Stimulated activated CD4-positive, alpha-beta T cell treated with anti-CD3 and anti-CD28 coated beads, Interleukin-1b, Interleukin-23, amount 100 ng/mL, for 24 hours (primary cell): Measurements from ENCODE around the gene SLC7A11.

Experiments
- DNase-seq, 4 experiments: peaks; one replicate each; pipeline ENCODE4 v3.0.0-alpha.2; 2020; ENCODE audit warnings: low read depth in 4 of 4, low spot score in 1 of 4

Gene SLC7A11

DNA sequence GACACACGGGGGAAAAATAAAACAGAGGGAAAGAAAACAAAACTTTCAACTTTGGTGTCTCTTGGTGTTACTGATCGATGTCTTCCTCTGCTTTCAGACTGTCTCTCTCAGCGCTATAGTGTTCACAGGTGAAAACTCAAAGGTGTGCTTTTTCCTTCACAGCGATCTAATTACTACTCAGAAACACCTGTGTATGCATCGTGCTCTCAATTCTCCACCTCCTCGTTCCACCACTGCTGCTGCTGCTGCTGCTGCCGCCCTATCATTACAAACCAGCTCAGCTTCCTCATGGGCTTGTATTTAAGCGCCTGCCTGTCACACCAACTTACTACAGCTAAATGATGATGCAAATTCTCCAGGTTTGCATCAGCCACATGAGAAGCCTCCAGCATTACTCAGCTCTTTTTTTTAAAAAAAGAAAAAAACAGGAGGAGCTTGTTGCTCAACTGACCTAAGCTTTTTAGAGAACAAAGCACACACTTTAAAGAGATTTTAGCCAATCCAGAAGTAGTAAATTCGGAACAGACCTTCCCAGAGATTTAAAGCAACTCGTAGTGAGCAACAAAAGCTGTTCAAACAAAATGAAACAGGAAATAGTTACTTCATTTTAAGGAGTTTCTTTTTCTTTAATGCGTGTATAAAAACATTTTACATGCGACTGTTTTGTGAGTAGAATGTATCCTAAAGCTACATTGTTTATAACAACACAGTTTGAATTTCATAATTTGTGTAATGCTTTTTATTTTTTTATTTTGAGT is at the start of gene SLC7A11:
Gene SLC7A11, minus strand, starts transcription at position 274 of the 758 bp plus-strand sequence. CDS start 280 bp downstream, outside the sequence.
- DNase-seq = peak in 2 of 4 experiments; percentile 8 to 14

DNA sequence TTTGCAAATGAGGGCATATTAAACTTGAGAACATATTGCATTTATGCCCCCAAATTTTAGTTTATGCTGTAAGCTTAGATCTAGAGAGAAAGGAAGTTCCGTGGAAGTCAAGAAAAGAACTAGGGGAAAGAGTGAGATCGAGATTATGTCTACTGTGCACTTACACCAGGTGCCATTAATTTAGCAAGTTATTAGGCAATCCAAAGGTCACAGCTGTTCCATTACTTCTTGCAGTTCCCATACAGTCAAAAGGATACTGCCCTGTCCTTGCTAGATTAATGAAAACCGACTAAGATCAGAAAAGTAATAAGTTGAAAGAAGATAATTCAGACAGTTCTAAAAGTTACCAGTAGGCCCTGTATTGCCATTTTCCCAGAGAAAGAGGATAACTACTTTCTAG is 49.3 kb upstream of the SLC7A11 start:
- DNase-seq = no peak

DNA sequence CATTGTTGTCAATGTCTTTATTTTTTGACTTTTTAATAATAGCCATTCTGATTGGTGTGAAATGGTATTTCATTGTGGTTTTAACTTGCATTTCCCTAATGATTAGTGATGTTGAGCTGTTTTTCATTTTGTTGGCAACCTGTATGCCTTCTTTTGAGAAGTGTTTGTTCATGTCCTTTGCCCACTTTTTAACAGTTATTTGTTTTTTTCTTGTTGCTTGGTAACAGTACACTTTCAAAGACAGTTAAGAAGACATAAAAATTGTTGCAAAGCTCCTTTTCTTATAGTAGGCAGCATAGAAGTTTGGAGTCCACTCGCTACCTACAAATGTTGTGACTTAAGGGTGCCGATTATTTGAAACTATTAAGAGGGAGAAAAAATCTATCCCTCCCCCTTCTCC is 48.7 kb upstream of the SLC7A11 start:
- DNase-seq = no peak

DNA sequence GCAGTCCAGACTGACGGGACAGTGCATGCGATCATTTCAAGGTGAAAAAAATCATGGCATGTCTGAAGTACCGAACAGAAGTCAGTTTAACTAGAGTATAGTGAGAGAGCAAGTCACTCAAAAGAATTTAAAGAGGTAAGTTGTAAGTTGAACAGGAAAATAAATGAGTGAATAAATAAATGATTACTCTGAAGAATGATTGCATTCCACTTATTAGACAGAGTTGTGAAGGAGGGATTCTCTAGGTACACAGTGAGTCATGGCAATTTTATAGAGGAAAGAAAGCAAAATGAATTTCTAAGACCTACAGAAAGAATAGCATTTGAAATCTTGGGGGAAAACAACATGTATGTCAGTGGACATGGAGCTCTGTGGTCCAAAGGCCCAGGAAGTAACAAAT is 37.1 kb upstream of the SLC7A11 start:
- DNase-seq = no peak

DNA sequence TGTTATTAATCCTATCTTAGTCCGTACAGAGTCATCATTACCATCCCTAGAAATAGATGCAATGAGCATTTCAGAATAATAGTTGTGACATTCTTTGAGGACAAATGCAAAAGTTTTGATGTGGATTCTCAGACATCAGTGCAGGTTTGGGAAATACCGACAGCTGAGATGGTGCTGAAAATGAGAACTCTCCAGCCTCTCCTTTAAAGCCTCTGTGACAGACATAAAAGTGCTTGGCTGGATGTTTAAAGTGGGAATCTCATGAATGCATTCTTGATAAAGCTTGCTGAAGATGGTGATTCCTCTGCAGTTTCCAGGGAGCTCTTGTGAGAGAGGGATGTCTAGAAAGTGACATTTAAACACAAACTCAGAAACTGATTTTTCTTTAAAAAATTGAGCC is 35.0 kb upstream of the SLC7A11 start:
- DNase-seq = no peak

DNA sequence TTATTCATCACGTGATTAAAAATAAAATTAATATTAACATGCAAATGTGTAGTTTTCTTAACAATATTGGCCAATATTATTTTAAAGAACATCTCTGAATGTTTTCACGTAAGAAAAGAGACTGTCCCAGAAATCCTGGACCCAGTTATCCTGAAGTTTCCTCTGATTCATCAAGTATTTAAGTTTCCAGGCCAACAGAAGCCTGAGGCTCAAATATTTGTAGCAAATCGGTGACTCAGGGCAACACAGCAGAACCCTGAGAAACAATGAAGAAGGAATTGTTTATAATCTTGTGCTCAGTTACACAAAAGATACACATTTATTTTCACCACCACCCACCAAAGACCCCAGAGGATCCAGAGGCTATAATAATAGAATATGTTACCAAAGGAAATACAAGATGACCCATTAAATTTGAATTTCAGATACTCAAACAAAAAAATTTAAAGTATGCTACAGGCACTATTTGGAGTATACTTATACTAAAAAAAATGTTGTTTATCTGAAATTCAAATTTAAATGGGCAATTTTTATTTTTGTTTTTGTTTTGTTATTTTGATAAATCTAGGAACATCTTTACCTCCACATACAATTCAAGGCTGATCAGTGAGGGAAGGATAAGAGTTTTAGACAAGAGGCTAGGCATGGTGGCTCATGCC is 33.9 kb upstream of the SLC7A11 start:
- DNase-seq = no peak

DNA sequence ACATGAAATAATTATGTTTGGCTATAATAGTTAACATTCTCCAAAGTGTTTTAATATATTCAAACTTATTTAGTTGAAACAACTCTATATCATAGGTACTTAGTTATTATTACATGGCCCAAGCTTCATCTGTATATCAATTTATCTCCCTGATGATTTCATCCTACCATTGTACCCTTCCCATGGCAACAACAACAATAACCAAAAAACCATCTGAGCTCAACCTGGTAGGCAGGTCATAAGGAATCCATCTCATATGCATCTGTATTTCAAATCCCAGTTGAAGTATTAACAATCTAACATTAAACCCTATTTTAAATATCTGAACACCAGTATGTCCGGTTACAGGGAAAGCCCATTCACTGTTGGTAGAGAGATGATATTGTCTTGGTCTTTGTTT is 33.1 kb upstream of the SLC7A11 start:
- DNase-seq = no peak

DNA sequence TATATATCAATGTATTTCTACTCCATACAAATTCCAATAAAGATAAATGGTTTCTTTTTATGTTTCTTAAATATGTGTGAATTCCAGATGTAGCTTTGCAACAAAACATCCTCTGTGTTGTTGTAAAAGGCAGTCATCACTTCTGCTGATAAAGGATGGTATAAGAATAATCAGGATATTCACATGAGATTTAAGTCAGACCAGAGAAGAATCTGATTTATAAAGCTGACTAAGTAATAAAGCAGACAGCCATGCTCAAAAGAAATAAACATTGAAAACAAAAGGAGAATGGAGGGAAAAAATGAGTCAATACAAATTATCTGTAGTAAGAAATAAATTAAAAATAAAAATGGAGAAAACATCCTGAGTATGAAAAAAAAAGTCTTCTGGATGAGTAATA is 27.0 kb upstream of the SLC7A11 start:
- DNase-seq = no peak

DNA sequence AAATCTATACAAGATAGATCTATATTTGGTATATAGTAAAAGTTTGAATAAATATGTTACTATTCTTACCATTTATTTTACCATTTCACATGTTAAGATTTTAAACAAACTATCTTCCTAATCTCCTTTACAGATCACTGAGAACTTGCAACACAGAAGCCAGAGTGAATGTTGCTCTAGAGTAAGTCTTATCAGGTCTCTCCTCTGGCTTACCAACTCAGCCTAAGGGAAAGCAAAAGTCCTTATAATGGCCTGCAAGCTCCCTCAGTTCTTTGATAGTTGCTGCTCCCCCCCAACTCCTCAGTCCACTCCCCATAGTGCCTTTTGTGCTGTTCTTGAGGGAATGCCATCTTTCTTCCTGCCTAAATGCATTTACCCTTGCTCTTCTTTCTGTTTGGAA is 25.7 kb upstream of the SLC7A11 start:
- DNase-seq = no peak

DNA sequence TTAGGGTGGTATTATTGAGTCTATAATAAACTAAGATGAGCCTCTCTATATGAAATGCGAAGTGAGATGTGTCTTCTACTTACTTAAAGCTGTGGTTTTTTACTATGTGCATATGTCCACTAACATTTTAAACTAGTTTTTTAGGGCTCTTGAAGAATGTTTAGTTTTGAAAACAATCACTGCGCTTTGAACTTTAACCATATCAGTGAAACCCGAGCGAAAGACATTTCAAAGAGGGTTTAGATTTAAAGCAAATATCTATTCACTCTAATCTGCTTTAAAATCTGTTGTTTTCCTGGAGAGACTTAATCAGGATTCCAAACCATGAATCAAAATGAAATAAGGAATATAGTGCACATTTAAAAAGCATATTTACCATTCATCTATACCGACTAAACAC is 24.8 kb upstream of the SLC7A11 start:
- DNase-seq = no peak

DNA sequence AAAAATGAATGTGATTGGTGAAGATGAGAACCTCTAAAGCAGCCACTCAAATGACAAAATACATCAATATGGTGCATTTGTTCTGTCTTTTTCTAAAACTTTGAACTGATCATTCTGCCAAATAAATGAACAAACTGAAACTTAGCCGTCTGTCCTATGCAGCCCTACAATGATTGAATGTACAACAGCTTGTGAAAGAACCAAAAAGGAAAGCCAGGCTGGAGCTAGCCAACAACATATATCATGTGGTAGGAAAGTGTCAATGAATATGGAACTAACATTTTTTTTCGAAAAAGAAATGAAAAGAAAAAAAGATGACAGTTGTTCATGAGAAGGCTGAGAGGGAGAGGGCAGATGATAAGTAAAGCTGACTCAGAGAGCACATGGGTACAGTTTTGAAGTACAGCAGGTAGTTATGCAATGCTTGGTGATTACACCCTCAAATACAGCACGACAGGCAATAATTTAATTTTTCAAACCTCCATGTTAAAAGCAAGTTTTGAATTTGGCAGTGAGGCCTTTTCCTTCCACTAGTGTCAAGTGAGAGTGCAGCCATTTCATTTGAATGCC is 21.2 kb upstream of the SLC7A11 start:
- no peak for DNase-seq

DNA sequence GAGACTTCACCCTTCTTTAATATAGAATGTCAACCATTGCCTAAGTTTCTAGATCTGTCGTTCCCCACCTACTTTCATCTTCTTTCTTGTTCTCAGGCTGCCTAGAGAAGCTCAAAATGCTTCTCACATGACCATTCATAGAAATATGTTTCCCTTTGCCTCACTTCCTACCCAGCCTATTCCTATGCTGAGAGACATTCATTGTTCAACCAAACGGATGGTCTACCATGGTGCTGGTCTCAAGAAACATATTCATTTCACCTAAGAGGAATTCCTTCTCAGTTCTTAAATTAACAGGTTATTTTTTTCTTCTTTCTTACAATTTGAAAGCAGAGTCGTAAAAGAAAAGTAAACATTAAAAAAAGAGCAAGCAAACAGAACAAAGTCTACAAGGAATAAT is 20.3 kb upstream of the SLC7A11 start:
- DNase-seq = no peak

DNA sequence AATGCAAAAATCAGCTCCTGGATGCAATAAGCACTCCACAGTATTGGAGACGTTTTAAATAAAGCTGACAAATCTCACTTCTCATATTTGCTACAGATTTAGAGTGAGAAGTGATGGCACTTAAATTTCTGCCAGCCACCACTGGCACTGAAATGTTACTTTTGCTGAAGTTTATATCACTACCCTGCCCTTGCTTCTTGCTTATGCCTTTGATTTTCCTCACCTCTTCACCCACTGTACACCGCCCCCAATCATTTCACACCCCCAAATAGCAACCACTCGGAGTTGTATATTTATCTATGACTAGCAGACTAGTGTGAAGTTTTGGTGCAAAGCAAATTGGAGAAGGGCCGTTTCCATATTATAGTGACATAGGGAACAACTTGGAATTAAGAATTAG is 19.9 kb upstream of the SLC7A11 start:
- DNase-seq = no peak

DNA sequence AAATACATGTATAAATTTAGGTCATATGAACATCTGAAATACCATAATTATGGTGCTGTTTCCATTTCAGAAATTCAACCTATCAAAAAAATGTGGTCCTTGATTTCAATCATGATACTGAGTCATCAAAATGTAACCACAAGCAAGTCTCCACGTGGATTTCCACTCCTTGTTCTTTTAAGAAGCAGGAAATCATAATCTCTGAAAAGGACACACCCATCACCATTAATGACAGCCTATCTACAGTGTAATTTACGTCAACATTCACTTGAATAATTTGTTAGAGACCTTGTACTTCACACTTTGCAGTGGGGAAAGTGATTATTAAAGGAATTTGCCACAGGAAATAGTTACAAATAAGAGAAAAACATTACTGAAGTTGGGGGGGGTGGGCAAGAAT is 17.7 kb upstream of the SLC7A11 start:
- DNase-seq = no peak

DNA sequence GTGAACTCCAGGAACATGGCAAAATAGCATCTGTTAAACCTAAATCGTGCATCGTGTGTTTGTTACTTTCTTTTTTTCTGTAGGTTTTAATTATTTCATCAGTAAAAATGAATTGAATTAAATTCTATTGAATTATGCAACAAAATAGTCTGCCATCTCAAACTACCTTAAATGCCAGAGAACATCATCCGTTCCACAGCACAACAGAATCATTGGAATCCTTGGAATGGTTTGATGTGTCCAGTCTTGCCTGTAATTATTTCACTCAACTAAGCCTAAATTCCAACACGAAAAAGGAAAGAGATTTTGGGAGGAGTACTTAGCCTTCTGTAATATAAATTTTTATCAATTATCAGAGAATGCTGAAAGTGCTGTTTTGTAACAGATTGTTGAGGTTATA is 17.1 kb upstream of the SLC7A11 start:
- no peak for DNase-seq

DNA sequence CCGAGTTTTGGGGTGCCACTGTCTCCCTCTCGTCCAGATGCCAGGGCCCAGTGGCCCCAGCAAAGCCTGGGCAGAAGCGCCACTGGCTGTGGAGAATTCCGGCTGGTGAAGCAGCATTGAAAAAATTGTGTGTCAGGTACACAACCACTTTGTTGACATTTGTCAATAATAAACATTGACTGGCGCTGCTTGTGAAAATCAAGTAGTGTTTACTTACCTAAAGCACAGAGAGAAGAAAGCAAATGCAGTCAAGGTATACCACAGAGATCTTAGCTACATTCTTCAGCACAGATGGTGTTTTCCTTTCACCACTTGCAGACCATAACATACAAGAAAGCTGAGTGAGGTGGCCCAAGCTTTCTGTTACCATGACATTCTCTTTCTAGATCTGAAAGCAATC is 14.5 kb upstream of the SLC7A11 start:
- no peak for DNase-seq

DNA sequence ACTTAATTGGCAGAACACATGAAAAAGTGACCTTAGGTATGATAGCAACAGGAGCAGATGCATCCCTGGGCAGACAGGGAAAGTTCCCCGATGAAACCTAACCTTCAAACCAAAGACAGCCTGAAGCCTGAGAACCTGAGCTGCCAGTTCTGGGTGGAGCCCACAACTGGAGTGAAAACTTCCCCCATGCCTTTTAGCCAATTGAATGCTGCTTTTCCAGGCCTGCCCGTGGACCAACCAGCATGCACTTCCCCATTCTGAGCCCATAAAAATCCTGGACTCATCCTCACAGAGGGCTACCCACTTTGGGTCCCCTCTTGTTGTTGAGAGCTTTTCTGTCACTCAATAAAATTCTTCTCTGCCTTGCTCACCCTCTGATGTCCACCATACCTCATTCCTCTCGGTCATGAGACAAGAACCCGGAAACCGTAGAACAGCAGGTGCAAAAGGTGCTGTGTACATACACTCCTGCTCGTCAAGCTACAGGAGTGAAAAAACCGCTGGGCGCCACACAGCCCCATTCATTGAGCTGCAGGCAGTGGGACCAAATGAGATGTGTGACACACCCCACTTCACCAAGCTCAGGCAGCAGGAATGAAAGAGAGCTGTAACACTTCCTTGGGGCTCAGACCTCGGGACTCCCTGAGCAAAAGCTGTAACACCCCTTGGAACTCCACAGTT is 13.9 kb upstream of the SLC7A11 start:
- no peak for DNase-seq

DNA sequence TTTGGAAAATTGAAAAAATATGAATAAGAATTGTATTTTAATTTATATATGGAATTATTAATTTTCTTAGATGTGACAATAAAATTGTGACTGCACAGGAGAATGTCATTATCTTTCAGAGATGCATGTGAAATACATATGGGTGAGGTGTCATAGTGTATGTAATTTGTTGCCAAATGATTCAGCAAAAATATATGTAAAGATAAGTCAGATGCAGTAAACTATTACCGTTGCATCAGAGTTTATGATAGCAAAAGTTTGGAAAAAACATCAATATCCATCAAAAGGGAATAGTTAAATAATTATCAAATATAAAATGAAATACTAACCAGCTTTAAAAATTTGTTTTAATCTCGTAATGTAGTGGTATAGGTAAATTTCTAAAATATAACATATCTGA is 10.4 kb upstream of the SLC7A11 start:
- no peak for DNase-seq

DNA sequence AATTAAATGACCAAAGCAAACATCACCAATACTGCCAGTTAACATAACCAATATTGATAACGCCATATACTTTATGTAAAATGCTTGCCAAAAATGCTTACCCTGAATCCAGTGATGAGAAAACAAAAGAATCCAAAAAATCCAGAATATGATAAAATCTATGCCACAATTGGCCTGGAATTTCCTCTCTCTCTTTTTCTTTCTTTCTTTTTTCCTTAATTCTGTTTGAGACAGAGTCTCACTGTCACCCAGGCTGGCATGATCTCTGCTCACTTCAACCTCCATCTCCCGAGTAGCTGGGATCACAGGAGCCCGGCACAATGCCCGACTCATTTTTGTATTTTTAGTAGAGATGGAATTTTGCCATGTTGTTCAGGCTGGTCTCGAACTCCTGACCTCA is 9.8 kb upstream of the SLC7A11 start:
- DNase-seq = no peak

DNA sequence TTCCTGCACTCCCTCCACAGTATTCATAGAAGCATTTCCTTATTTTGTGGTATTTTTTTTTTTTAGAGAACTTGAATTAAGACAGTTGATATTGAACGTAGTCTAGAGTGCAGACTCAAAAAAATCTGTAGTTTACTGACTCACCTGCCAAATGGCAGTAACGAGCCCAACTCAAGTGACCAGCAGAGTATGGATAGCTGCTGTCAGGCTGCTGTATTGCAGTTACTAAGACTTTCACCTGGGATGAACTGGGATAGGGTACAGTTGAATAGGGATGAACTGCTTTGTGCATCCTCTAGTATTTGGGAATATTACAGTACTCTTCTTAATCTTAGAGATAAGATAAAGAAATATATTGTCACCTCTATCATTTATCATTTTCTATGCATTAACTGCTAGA is 7.0 kb upstream of the SLC7A11 start:
- DNase-seq = no peak

DNA sequence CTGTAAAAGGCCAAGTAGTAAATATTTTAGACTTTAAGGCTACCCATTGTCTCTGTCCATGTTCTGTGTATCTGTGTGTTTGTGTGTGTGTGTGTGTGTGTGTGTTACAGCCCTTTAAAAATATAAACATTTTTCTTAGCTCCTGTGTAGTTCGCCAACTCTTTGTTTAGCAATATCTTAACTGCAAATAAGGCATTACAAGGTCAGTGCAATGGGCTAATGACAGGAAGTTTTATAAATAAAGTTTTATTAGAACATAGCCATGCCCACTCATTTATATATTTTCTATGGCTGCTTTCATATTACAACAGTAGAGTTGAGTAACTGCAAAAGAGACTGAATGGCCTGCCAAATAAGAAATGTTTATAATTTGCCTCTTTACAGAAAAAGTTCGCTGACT is 5.9 kb upstream of the SLC7A11 start:
- no peak for DNase-seq

DNA sequence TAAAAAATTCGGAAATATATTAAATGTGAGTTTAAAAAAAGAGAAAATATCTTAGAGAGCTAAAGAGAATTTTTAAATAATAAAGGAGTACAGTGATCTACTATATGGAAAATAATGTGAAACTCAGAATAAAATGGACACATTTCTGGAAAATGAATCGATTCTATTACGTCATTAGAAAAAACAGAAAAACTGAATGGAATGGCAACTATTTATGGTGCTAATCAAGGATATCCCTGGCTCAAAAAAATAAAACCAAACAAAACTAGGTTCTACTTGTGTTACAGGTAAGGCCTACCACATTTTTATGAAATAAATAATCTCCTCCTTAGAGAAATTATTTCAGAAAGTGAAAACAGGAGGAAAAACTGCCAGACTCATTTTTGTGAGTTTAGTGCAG is 5.5 kb upstream of the SLC7A11 start:
- DNase-seq = no peak
